ENCODE measurements around the gene CDK13.

Gene CDK13

GRCh38 chr7:40117199-40117598 is 167.1 kb downstream of the CDK13 start:
- TF ChIP-seq YY1 (IDR thresholded peaks at IDR 0.05; ENCODE audit: low read depth), result peak; percentile 60; the same call in 1 of the 2 replicates
- TF ChIP-seq TEAD4 (IDR thresholded peaks at IDR 0.05), result peak; percentile 70
- TF ChIP-seq, protein P1, sequence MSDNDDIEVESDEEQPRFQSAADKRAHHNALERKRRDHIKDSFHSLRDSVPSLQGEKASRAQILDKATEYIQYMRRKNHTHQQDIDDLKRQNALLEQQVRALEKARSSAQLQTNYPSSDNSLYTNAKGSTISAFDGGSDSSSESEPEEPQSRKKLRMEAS (IDR thresholded peaks at IDR 0.05), result peak; percentile 40; the same call in 1 of the 2 replicates
- 0 out of 2 replicates have a peak, but pooled peaks have one; percentile 39 for TF ChIP-seq CEBPB (IDR thresholded peaks at IDR 0.05)
- TF ChIP-seq USF1 (IDR thresholded peaks at IDR 0.05), result 0 out of 2 replicates have a peak, but pooled peaks have one; percentile 24
- peak; percentile 42; the same call in 1 of the 2 replicates for TF ChIP-seq TCF12 (IDR thresholded peaks at IDR 0.05; ENCODE audit: low read depth)
- peak; percentile 55; the same call in 1 of the 2 replicates for TF ChIP-seq EP300 (IDR thresholded peaks at IDR 0.05; ENCODE audit: borderline replicate concordance)

GRCh38 chr7:40120020-40120419 is 170.0 kb downstream of the CDK13 start:
- TF ChIP-seq ZBTB7A (IDR thresholded peaks at IDR 0.05; ENCODE audit: low read depth), result no peak
- TF ChIP-seq FOXM1 (IDR thresholded peaks at IDR 0.05; ENCODE audit: borderline replicate concordance, low read depth), result no peak
- TF ChIP-seq YY1 (IDR thresholded peaks at IDR 0.05; ENCODE audit: low read depth), result no peak
- no peak for TF ChIP-seq USF1 (IDR thresholded peaks at IDR 0.05)
- no peak for TF ChIP-seq CREB1 (IDR thresholded peaks at IDR 0.05; ENCODE audit: low read depth)
- TF ChIP-seq, protein P1 (IDR thresholded peaks at IDR 0.05), result no peak
- no peak for TF ChIP-seq RAD21 (IDR thresholded peaks at IDR 0.05; ENCODE audit: low read depth)
- no peak for TF ChIP-seq EGR1 (IDR thresholded peaks at IDR 0.05)
- TF ChIP-seq TEAD4 (IDR thresholded peaks at IDR 0.05), result no peak
- no peak for TF ChIP-seq CEBPB (IDR thresholded peaks at IDR 0.05)
- TF ChIP-seq EP300 (IDR thresholded peaks at IDR 0.05; ENCODE audit: borderline replicate concordance), result no peak

DNA sequence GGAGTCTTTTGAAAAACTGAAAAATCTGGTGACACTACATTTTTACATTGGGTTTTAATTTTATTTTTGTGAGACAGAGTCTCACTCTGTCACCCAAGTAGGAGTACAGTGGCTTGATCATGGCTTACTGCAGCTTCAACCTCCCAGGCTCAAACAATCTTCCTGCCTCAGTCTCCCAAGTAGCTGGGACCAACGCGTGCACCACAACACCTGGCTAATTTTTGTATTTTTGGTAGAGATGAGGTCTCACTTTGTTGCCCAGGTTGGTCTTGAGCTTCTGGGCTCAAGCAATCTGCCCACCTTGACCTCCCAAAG is 172.8 kb downstream of the CDK13 start:
- TF ChIP-seq EP300 (IDR thresholded peaks at IDR 0.05; ENCODE audit: borderline replicate concordance) (no peak), ZBTB7A (IDR thresholded peaks at IDR 0.05; ENCODE audit: low read depth) (no peak), FOXM1 (IDR thresholded peaks at IDR 0.05; ENCODE audit: borderline replicate concordance, low read depth) (no peak), RAD21 (IDR thresholded peaks at IDR 0.05; ENCODE audit: low read depth) (no peak), EGR1 (IDR thresholded peaks at IDR 0.05) (no peak), TCF12 (IDR thresholded peaks at IDR 0.05; ENCODE audit: low read depth) (no peak), USF1 (IDR thresholded peaks at IDR 0.05) (no peak), YY1 (IDR thresholded peaks at IDR 0.05; ENCODE audit: low read depth) (no peak), CREB1 (IDR thresholded peaks at IDR 0.05; ENCODE audit: low read depth) (no peak), NFIC (IDR thresholded peaks at IDR 0.05) (no peak), TAF1 (IDR thresholded peaks at IDR 0.05; ENCODE audit: low read depth) (no peak), TEAD4 (IDR thresholded peaks at IDR 0.05) (no peak), REST (IDR thresholded peaks at IDR 0.05; ENCODE audit: low read depth) (no peak), CEBPB (IDR thresholded peaks at IDR 0.05) (no peak)
- TF ChIP-seq, protein P1 (IDR thresholded peaks at IDR 0.05), result no peak

DNA sequence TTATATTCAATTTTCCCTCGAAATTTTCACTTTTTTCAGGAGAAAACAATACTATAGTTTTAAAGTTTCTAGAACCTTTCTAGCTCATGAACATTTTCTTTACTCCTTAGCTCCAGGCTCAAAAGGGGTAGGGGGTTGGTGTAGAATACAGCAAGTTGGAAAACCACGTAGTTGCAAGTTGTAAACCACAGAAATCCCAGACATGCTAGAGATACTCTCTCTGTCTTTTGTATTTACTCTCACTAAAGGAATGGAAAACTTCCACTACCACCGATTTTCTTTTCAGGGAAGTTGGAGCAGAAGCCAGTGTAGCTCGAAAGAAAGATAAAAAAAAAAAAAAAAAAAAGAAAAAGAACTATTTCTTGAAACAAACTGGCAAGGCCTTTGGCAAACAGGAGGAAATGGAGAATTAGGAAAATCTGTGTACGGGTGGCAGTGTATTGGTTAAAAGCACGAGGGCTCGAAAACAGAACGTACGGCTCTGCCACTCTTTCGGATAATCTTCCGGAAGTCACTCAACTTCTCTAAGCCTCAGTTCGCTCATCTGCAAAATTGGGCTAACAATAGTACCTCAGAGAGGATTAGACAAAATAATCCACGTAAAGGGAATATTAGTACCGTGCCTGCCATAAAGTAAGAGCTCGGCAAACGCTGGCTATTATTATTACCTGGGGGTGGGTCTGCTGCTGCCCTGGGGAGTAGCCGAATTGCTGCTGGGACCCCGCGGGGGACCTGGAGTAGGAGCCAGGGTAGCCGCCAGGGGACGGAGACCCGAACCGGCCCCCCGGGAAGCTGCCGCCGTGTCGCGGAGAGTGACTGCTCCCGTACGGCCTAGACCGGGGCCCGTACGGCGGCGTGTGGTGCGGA is 183.7 kb downstream of the CDK13 start:
- TF ChIP-seq USF1 (IDR thresholded peaks at IDR 0.05) (no peak), ZBTB7A (IDR thresholded peaks at IDR 0.05; ENCODE audit: low read depth) (no peak), TAF1 (IDR thresholded peaks at IDR 0.05; ENCODE audit: low read depth) (no peak), CREB1 (IDR thresholded peaks at IDR 0.05; ENCODE audit: low read depth) (no peak), EGR1 (IDR thresholded peaks at IDR 0.05) (no peak)
- TF ChIP-seq, protein P1 (IDR thresholded peaks at IDR 0.05), result 0 out of 2 replicates have a peak, but pooled peaks have one; percentile 7

- TF ChIP-seq EGR1 (IDR thresholded peaks at IDR 0.05) (no peak; the same call in 1 of the 2 replicates), NFIC (IDR thresholded peaks at IDR 0.05) (peak; percentile 28; the same call in 1 of the 2 replicates), ZBTB7A (IDR thresholded peaks at IDR 0.05; ENCODE audit: low read depth) (0 out of 2 replicates have a peak, but pooled peaks have one; percentile 38), TAF1 (IDR thresholded peaks at IDR 0.05; ENCODE audit: low read depth) (peak; percentile 99), CEBPB (IDR thresholded peaks at IDR 0.05) (no peak), TEAD4 (IDR thresholded peaks at IDR 0.05) (no peak), TCF12 (IDR thresholded peaks at IDR 0.05; ENCODE audit: low read depth) (peak; percentile 82), EP300 (IDR thresholded peaks at IDR 0.05; ENCODE audit: borderline replicate concordance) (peak; percentile 39; the same call in 1 of the 2 replicates), USF1 (IDR thresholded peaks at IDR 0.05) (peak; percentile 66), YY1 (IDR thresholded peaks at IDR 0.05; ENCODE audit: low read depth) (peak; percentile 36; the same call in 1 of the 2 replicates), RAD21 (IDR thresholded peaks at IDR 0.05; ENCODE audit: low read depth) (peak; percentile 30; the same call in 1 of the 2 replicates), REST (IDR thresholded peaks at IDR 0.05; ENCODE audit: low read depth) (0 out of 2 replicates have a peak, but pooled peaks have one; percentile 31), FOXM1 (IDR thresholded peaks at IDR 0.05; ENCODE audit: borderline replicate concordance, low read depth) (peak; percentile 46; the same call in 1 of the 2 replicates), CREB1 (IDR thresholded peaks at IDR 0.05; ENCODE audit: low read depth) (peak; percentile 28; the same call in 1 of the 2 replicates)
- TF ChIP-seq, protein P1 (IDR thresholded peaks at IDR 0.05), result peak; percentile 88
Observed at GRCh38 chr7:40134428-40135316, 184.6 kb downstream of the CDK13 start, which contains the start of the genes MPLKIP and SUGCT. Gene MPLKIP (minus strand): TSS chr7:40134622. CDS start chr7:40134567, 55 bp downstream. Gene SUGCT (plus strand): TSS chr7:40135005.

All from Ishikawa (cell line).